ENCODE results near the gene NT5C. TPM values are rescaled to one million over a fixed set of nuclear protein-coding genes. Genes with fewer than 3 reads are reported as not detected.

The NT5C gene
- total RNA-seq, 1 donor = 48.1 TPM

DNA sequence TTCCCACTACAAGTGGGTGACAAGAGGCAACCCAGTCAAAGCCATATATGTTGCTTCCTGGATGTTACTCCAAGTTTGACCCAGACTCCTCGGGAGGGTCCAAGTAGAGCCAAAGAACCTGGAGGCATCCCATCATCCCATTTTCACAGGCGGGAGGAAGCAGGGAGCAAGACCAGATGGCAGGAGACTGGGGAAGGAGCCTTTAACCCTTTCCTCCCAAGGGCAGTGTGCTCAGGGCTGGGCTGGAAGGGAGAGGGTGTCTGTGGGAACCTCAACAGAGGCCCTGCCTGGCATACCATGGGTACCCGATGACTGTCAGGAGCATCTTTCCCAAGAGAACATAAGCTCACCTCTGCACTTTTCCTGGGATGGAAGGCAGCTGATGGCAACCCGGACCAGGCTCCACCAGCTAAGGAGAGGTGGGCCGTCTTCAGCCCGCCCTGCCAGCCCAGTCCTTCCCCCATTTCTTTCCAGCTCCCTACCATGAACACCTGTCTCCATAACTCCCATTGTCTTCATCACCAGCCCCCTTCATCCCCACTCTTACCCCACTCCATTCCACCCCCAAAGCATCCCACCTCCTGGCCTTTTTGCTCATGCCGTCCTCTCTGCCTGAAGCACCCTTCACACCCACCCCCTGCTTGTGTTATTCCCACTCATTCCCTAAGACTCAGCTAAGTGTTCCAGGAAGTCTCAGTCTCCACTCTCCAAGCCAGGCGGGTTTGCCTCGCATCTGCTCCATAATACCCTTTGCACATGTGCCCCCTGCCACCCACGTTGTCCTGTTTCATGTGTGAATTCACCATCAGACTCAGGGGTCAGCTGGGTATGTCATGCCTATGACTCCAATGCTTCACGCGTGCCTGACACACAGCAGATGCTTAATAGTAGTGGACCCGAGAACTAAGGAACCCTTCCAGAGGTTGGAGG, 49.7 kb downstream of the NT5C start:
- Histone ChIP-seq H3K79me2 (ENCODE audit: insufficient read depth, low read length) (no peaks in the 10 kb centered on the region), H3K9me3 (ENCODE audit: low read depth, low read length) (no peaks in the 10 kb centered on the region), H3K27ac (ENCODE audit: low read depth, low read length) (no peak overlapping the region), H4K20me1 (ENCODE audit: insufficient read depth, low read length) (no peaks in the 10 kb centered on the region), H2AFZ (ENCODE audit: low read length) (no peak overlapping the region), H3K4me3 (ENCODE audit: insufficient read depth, low read length) (no peak overlapping the region), H3K4me1 (ENCODE audit: insufficient read depth, low read length) (peaks cover 51% of the 10 kb centered on the region), H3K27me3 (ENCODE audit: insufficient read depth, low read length) (no peaks in the 10 kb centered on the region), H3K36me3 (ENCODE audit: insufficient read depth, low read length) (no peaks in the 10 kb centered on the region), H3K4me2 (ENCODE audit: insufficient read depth, low read length) (no peak overlapping the region)
- TF ChIP-seq, protein P1, sequence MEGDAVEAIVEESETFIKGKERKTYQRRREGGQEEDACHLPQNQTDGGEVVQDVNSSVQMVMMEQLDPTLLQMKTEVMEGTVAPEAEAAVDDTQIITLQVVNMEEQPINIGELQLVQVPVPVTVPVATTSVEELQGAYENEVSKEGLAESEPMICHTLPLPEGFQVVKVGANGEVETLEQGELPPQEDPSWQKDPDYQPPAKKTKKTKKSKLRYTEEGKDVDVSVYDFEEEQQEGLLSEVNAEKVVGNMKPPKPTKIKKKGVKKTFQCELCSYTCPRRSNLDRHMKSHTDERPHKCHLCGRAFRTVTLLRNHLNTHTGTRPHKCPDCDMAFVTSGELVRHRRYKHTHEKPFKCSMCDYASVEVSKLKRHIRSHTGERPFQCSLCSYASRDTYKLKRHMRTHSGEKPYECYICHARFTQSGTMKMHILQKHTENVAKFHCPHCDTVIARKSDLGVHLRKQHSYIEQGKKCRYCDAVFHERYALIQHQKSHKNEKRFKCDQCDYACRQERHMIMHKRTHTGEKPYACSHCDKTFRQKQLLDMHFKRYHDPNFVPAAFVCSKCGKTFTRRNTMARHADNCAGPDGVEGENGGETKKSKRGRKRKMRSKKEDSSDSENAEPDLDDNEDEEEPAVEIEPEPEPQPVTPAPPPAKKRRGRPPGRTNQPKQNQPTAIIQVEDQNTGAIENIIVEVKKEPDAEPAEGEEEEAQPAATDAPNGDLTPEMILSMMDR (IDR thresholded peaks at IDR 0.05; ENCODE audit: extremely low read depth, low read depth, low read length) = no peak
- peak; percentile 67 for DNase-seq (ENCODE audit: insufficient read length, low spot score, missing footprints)

Small RNA genes within 50 kb of the gene (small RNA-seq; reads per million reads assigned to genes)
- gene RF00019 = not detected

Other genes with a start within 250 kb of the NT5C start
- gene FADS6, start 238.1 kb downstream of the NT5C start, total RNA-seq = not detected in 2 replicates
- not detected in 2 replicates for gene USH1G, start 208.5 kb downstream of the NT5C start, total RNA-seq
- not detected in 2 replicates for gene OTOP2, start 207.5 kb downstream of the NT5C start, total RNA-seq
- gene OTOP3, start 195.8 kb downstream of the NT5C start, total RNA-seq = not detected in 2 replicates
- 0.36 TPM in 1 of 2 replicates, not detected in the other for gene HID1, start 159.0 kb downstream of the NT5C start, total RNA-seq
- gene CDR2L, start 144.1 kb downstream of the NT5C start, total RNA-seq = 15.9 and 16.6 TPM in 2 replicates
- gene MRPL58, start 119.1 kb downstream of the NT5C start, total RNA-seq = 21.2 and 23.5 TPM in 2 replicates
- gene ATP5PD, start 84.8 kb downstream of the NT5C start, total RNA-seq = 240 and 278 TPM in 2 replicates
- gene KCTD2, start 84.5 kb downstream of the NT5C start, total RNA-seq = 19.7 and 20.3 TPM in 2 replicates
- 16.3 and 19.2 TPM in 2 replicates for gene SLC16A5, start 43.8 kb downstream of the NT5C start, total RNA-seq
- gene ARMC7, start 21.8 kb downstream of the NT5C start, total RNA-seq = 3.2 and 3.3 TPM in 2 replicates
- gene JPT1, start 22.8 kb upstream of the NT5C start, total RNA-seq = 55.7 and 60.8 TPM in 2 replicates
- 92.6 and 96.4 TPM in 2 replicates for gene SUMO2, start 51.2 kb upstream of the NT5C start, total RNA-seq
- gene NUP85, start 73.9 kb upstream of the NT5C start, total RNA-seq = 26.4 and 26.5 TPM in 2 replicates
- gene GGA3, start 129.9 kb upstream of the NT5C start, total RNA-seq = 9.0 and 12.1 TPM in 2 replicates
- 43.6 and 45.6 TPM in 2 replicates for gene MRPS7, start 130.1 kb upstream of the NT5C start, total RNA-seq
- gene MIF4GD, start 139.5 kb upstream of the NT5C start, total RNA-seq = 8.7 and 9.4 TPM in 2 replicates
- gene SLC25A19, start 157.7 kb upstream of the NT5C start, total RNA-seq = 4.7 and 7.1 TPM in 2 replicates